Osteoblast (primary cell): ENCODE data around the gene URGCP. TPM values are rescaled to one million over a fixed set of nuclear protein-coding genes. Genes with fewer than 3 reads are reported as not detected.

Experiments used
- DNase-seq: peaks from one replicate; pipeline ENCODE4 v3.0.0; 2011; ENCODE audit warnings: low spot score, mixed read lengths; ENCODE audit not compliant: insufficient read length; ENCODE audit errors: missing footprints
- H2AFZ ChIP-seq: 2 replicates; pipeline ENCODE4 v1.6.0; 2011; ENCODE audit warnings: mild to moderate bottlenecking, low read length
- H3K27ac ChIP-seq: 2 replicates; pipeline ENCODE4 v1.5.1; 2011; ENCODE audit warnings: mild to moderate bottlenecking, low read depth, low read length, moderate library complexity
- H3K27me3 ChIP-seq: 2 replicates; pipeline ENCODE4 v1.6.0; 2012; ENCODE audit warnings: mild to moderate bottlenecking, control low read depth, inconsistent platforms, low read length, moderate library complexity; ENCODE audit not compliant: insufficient read depth
- H3K36me3 ChIP-seq: 2 replicates; pipeline ENCODE4 v1.5.1; 2011; ENCODE audit warnings: mild to moderate bottlenecking, low read length, control low read depth, moderate library complexity; ENCODE audit not compliant: insufficient read depth
- H3K4me1 ChIP-seq: 2 replicates; pipeline ENCODE4 v1.5.1; 2011; ENCODE audit warnings: mild to moderate bottlenecking, low read length, control low read depth, moderate library complexity; ENCODE audit not compliant: insufficient read depth
- H3K4me2 ChIP-seq: 2 replicates; pipeline ENCODE4 v1.6.0; 2011; ENCODE audit warnings: mild to moderate bottlenecking, low read length; ENCODE audit not compliant: insufficient read depth
- H3K4me3 ChIP-seq: fragments of 200-600 bp; sonication (generic); 3 replicates; pipeline ENCODE4 v1.5.1; 2012; ENCODE audit warnings: mild to moderate bottlenecking, low read length, inconsistent platforms; ENCODE audit not compliant: insufficient read depth
- H3K79me2 ChIP-seq: 2 replicates; pipeline ENCODE4 v1.6.0; 2012; ENCODE audit warnings: mild to moderate bottlenecking, low read length, control low read depth, inconsistent platforms; ENCODE audit not compliant: insufficient read depth
- H3K9me3 ChIP-seq: 2 replicates; pipeline ENCODE4 v1.5.1; 2011; ENCODE audit warnings: low read depth, low read length, control low read depth
- H4K20me1 ChIP-seq: 2 replicates; pipeline ENCODE4 v1.6.0; 2012; ENCODE audit warnings: mild to moderate bottlenecking, low read length, control low read depth; ENCODE audit not compliant: insufficient read depth
- total RNA-seq: library from RNA; depleted of rRNA; stranded (reverse); fragments of >200 nt; gene quantifications from 2 replicates; pipeline ENCODE4 v1.2.3, GENCODE V29; 2012
- TF ChIP-seq, protein P1 (sequence below): IDR thresholded peaks from 2 replicates; pipeline ENCODE4 v1.5.1; 2011; ENCODE audit warnings: mild to moderate bottlenecking, low read depth, low read length, moderate library complexity; ENCODE audit errors: extremely low read depth

Gene URGCP
- total RNA-seq, 1 donor = 30.4 TPM

GRCh38 chr7:43878867-43879266, 27.5 kb downstream of the URGCP start:
- Histone ChIP-seq H3K27ac (peak overlapping the region; percentile 94), H2AFZ (no peak overlapping the region), H3K9me3 (no peaks in the 10 kb centered on the region), H3K4me1 (peaks cover 45% of the 10 kb centered on the region), H4K20me1 (peaks cover 14% of the 10 kb centered on the region), H3K27me3 (no peaks in the 10 kb centered on the region), H3K36me3 (peaks cover 67% of the 10 kb centered on the region), H3K79me2 (peaks cover 47% of the 10 kb centered on the region), H3K4me2 (peak overlapping the region; percentile 46), H3K4me3 (peak overlapping the region; percentile 9)
- no peak for DNase-seq
- TF ChIP-seq, protein P1, sequence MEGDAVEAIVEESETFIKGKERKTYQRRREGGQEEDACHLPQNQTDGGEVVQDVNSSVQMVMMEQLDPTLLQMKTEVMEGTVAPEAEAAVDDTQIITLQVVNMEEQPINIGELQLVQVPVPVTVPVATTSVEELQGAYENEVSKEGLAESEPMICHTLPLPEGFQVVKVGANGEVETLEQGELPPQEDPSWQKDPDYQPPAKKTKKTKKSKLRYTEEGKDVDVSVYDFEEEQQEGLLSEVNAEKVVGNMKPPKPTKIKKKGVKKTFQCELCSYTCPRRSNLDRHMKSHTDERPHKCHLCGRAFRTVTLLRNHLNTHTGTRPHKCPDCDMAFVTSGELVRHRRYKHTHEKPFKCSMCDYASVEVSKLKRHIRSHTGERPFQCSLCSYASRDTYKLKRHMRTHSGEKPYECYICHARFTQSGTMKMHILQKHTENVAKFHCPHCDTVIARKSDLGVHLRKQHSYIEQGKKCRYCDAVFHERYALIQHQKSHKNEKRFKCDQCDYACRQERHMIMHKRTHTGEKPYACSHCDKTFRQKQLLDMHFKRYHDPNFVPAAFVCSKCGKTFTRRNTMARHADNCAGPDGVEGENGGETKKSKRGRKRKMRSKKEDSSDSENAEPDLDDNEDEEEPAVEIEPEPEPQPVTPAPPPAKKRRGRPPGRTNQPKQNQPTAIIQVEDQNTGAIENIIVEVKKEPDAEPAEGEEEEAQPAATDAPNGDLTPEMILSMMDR = no peak

DNA sequence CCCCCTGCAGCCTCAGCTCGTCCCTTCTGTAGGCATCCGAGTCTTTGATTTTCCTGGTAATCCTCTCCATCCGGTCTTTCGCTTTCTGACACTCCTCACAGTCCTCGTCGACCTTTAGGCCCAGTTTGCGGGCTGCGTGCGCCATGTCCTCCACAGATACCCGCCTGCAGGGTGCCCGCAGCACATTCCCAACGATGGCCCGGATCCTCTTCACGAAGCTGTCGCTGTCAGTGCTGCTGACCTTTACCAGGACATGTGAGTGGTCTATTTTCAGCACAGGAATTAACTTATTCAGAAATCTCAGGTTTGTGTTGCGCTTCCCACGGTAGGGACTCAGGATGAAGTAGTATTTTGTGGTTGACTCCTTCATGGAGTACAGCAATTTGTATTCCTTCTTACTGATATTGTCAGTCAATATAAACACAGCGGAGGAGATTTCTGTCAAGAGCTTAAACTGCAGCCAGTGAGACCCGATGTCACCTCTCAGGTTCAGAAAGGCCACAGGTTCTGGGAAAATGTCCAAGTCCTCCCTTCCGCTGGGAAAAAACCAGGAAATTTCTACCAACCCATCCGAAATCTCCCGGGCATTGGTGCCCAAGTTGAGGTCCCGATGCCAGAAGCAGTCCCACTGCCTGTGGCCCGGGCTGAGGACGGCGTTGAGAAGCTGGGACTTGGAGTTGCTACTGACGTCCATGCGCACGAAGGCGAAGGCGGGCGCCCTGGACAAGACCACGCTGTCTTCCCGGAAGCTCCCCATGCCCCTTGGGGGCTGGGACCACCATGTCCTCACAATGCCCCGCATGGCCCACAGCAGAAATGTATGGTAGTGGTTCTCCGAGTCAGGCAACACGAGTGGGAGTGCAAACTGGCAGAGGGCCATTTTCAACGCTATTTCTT, 28.2 kb downstream of the URGCP start:
- H3K9me3 ChIP-seq = no peaks in the 10 kb centered on the region
- peak overlapping the region; percentile 46 for H3K4me2 ChIP-seq
- DNase-seq = no peak
- peaks cover 43% of the 10 kb centered on the region for H3K79me2 ChIP-seq
- H3K27me3 ChIP-seq = no peaks in the 10 kb centered on the region
- H3K27ac ChIP-seq = peak overlapping the region; percentile 94
- peaks cover 66% of the 10 kb centered on the region for H3K36me3 ChIP-seq
- H2AFZ ChIP-seq = no peak overlapping the region
- TF ChIP-seq, protein P1 = no peak
- peak overlapping the region; percentile 9 for H3K4me3 ChIP-seq
- H4K20me1 ChIP-seq = peaks cover 14% of the 10 kb centered on the region
- H3K4me1 ChIP-seq = peaks cover 52% of the 10 kb centered on the region

DNA sequence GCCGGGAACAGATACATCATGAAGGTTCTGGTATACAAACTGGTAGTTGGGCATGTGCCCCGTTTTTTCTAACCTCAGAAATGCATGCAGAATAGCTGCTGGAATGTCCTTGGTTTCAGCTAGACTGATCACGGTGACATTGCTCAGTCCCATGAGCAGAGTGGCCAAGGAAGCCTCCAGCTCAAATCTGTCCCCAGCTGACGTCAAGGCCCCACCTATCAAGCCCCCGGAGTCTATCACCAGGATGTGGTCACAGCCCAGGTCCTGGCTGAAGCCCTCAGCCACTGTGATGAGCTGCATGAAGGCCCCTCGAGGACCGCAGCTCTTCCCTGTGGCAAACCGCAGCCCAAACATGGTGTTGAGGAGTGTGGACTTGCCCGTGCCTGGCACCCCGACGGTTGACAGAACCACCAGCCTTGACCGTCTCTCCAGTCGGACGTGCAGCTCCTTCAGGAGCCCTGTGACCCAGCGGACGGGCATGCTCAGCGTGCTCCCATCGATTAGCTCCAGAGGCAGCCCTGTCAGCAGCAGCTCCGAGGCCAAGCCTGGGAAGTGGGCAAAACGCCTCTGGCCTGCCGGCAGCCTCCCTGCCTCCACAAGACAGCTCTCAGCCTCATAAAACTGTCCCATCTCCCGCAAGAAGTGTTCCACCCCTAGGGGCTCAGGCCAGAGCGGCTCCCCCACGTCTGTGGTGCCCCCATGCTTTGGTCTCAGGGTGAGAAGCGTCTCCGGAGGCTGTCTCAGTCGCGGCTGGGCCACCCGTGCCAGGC, 29.2 kb downstream of the URGCP start:
- no peaks in the 10 kb centered on the region for H3K27me3 ChIP-seq
- no peak overlapping the region for H3K4me3 ChIP-seq
- no peak overlapping the region for H3K4me2 ChIP-seq
- H4K20me1 ChIP-seq = peaks cover 14% of the 10 kb centered on the region
- H3K36me3 ChIP-seq = peaks cover 66% of the 10 kb centered on the region
- H3K27ac ChIP-seq = no peak overlapping the region
- DNase-seq = no peak
- H2AFZ ChIP-seq = no peak overlapping the region
- no peaks in the 10 kb centered on the region for H3K9me3 ChIP-seq
- TF ChIP-seq, protein P1 = no peak
- H3K4me1 ChIP-seq = peaks cover 55% of the 10 kb centered on the region
- peaks cover 43% of the 10 kb centered on the region for H3K79me2 ChIP-seq

GRCh38 chr7:43876241-43876640, 30.2 kb downstream of the URGCP start:
- H4K20me1 ChIP-seq = peaks cover 14% of the 10 kb centered on the region
- peaks cover 55% of the 10 kb centered on the region for H3K4me1 ChIP-seq
- H3K4me2 ChIP-seq = no peak overlapping the region
- TF ChIP-seq, protein P1 = no peak
- DNase-seq = no peak
- no peak overlapping the region for H3K4me3 ChIP-seq
- H2AFZ ChIP-seq = no peak overlapping the region
- peaks cover 59% of the 10 kb centered on the region for H3K36me3 ChIP-seq
- H3K27me3 ChIP-seq = no peaks in the 10 kb centered on the region
- peaks cover 43% of the 10 kb centered on the region for H3K79me2 ChIP-seq
- H3K9me3 ChIP-seq = no peaks in the 10 kb centered on the region
- H3K27ac ChIP-seq = no peak overlapping the region
